DOHH2 (cell line): ENCODE data around the gene ATP4B.
"Not testable (repeated sequence)": the region's sequence is repeated elsewhere in the genome, so short reads cannot be mapped to it uniquely, and the experiment has no call there.

ENCODE experiments used
- H3F3A ChIP-seq: fragments of 200-600 bp; sonication (generic), shearing (Covaris generic); 2 replicates; pipeline ENCODE4 v1.6.0; 2016; ENCODE audit warnings: antibody characterized with exemption, mild to moderate bottlenecking; ENCODE audit not compliant: control insufficient read depth, insufficient read depth
- H3K27ac ChIP-seq: fragments of 200-600 bp; sonication (generic); 2 replicates; pipeline ENCODE4 v1.5.1; 2014; ENCODE audit warnings: low read depth, mild to moderate bottlenecking, low read length, moderate library complexity
- H3K27me3 ChIP-seq: fragments of 200-600 bp; sonication (generic); 2 replicates; pipeline ENCODE4 v1.6.1; 2014; ENCODE audit warnings: mild to moderate bottlenecking, low read length, mixed read lengths; ENCODE audit not compliant: control insufficient read depth
- H3K36me3 ChIP-seq: fragments of 200-600 bp; sonication (generic); 2 replicates; pipeline ENCODE4 v1.6.1; 2014; ENCODE audit warnings: mild to moderate bottlenecking, low read length, moderate library complexity, mixed read lengths; ENCODE audit not compliant: control insufficient read depth
- H3K4me1 ChIP-seq: fragments of 200-600 bp; sonication (generic); 2 replicates; pipeline ENCODE4 v1.6.1; 2014; ENCODE audit warnings: mild to moderate bottlenecking, low read length, mixed read lengths; ENCODE audit not compliant: control insufficient read depth
- H3K4me2 ChIP-seq: fragments of 200-600 bp; sonication (generic); 2 replicates; pipeline ENCODE4 v1.6.0; 2014; ENCODE audit warnings: mild to moderate bottlenecking, low read length, moderate library complexity
- H3K4me3 ChIP-seq: fragments of 200-600 bp; sonication (generic); 2 replicates; pipeline ENCODE4 v1.5.1; 2014; ENCODE audit warnings: mild to moderate bottlenecking, low read length, mixed read lengths
- H3K79me2 ChIP-seq: fragments of 200-600 bp; sonication (generic); 2 replicates; pipeline ENCODE4 v1.6.1; 2014; ENCODE audit warnings: mild to moderate bottlenecking, low read length, mixed read lengths; ENCODE audit not compliant: control insufficient read depth
- H3K9me2 ChIP-seq: fragments of 200-600 bp; sonication (generic); replicated peaks from 2 replicates; pipeline ENCODE4 v1.6.1; 2014; ENCODE audit warnings: mild to moderate bottlenecking, low read length, mixed read lengths; ENCODE audit not compliant: control insufficient read depth
- H3K9me3 ChIP-seq: fragments of 200-600 bp; sonication (generic); 2 replicates; pipeline ENCODE4 v1.6.1; 2014; ENCODE audit warnings: antibody characterized with exemption, low read length, mixed read lengths; ENCODE audit not compliant: control insufficient read depth, insufficient read depth
- H4K20me1 ChIP-seq: fragments of 200-600 bp; sonication (generic); 2 replicates; pipeline ENCODE4 v1.6.0; 2014; ENCODE audit warnings: low read depth, mild to moderate bottlenecking, antibody characterized with exemption, low read length, moderate library complexity; ENCODE audit not compliant: control insufficient read depth, insufficient read depth
- CTCF ChIP-seq: fragments of 200-600 bp; sonication (generic); IDR thresholded peaks from one replicate; pipeline ENCODE4 v1.5.1; 2014; ENCODE audit warnings: antibody characterized with exemption, mild to moderate bottlenecking, low read depth, low read length; ENCODE audit not compliant: poor library complexity, severe bottlenecking
- EZH2phosphoT487 ChIP-seq: fragments of 200-600 bp; sonication (generic); IDR thresholded peaks from 2 replicates; pipeline ENCODE4 v1.6.1; 2017; ENCODE audit warnings: borderline replicate concordance, mild to moderate bottlenecking, antibody characterized with exemption, low read length, moderate library complexity, mixed read lengths

Gene ATP4B

GRCh38 chr13:113627136-113627535 lies 30.9 kb downstream of the ATP4B start:
- Histone ChIP-seq H3K9me3 (no peaks in the 10 kb centered on the region), H3K36me3 (peaks cover 95% of the 10 kb centered on the region), H3F3A (no peaks in the 10 kb centered on the region), H3K27ac (no peak overlapping the region), H3K79me2 (peaks cover 91% of the 10 kb centered on the region), H4K20me1 (peaks cover 21% of the 10 kb centered on the region; the same call in 1 of the 2 replicates), H3K4me1 (no peaks in the 10 kb centered on the region), H3K9me2 (no peaks in the 10 kb centered on the region), H3K27me3 (no peaks in the 10 kb centered on the region), H3K4me2 (no peak overlapping the region), H3K4me3 (no peak overlapping the region)
- no peak for TF ChIP-seq EZH2phosphoT487
- no peak for TF ChIP-seq CTCF

GRCh38 chr13:113625965-113626721 lies 31.9 kb downstream of the ATP4B start:
- no peak overlapping the region for H3K4me2 ChIP-seq
- no peaks in the 10 kb centered on the region for H3K4me1 ChIP-seq
- H4K20me1 ChIP-seq = peaks cover 21% of the 10 kb centered on the region; the same call in 1 of the 2 replicates
- H3K79me2 ChIP-seq = peaks cover 97% of the 10 kb centered on the region
- no peaks in the 10 kb centered on the region for H3K9me3 ChIP-seq
- no peaks in the 10 kb centered on the region for H3K27me3 ChIP-seq
- TF ChIP-seq EZH2phosphoT487 (no peak), CTCF (no peak)
- no peaks in the 10 kb centered on the region for H3F3A ChIP-seq
- H3K4me3 ChIP-seq = no peak overlapping the region
- no peaks in the 10 kb centered on the region for H3K9me2 ChIP-seq
- peaks cover 86% of the 10 kb centered on the region for H3K36me3 ChIP-seq
- H3K27ac ChIP-seq = no peak overlapping the region

GRCh38 chr13:113624640-113625304 lies 33.2 kb downstream of the ATP4B start:
- H3K79me2 ChIP-seq = peaks cover 99% of the 10 kb centered on the region

GRCh38 chr13:113624235-113624587 lies 33.8 kb downstream of the ATP4B start:
- Histone ChIP-seq H3F3A (no peaks in the 10 kb centered on the region), H3K4me1 (no peaks in the 10 kb centered on the region), H3K27ac (no peak overlapping the region), H3K79me2 (peaks cover 98% of the 10 kb centered on the region), H3K4me3 (no peak overlapping the region), H4K20me1 (peaks cover 21% of the 10 kb centered on the region; the same call in 1 of the 2 replicates), H3K9me2 (no peaks in the 10 kb centered on the region), H3K27me3 (no peaks in the 10 kb centered on the region), H3K9me3 (no peaks in the 10 kb centered on the region), H3K4me2 (no peak overlapping the region), H3K36me3 (peaks cover 88% of the 10 kb centered on the region)
- no peak for TF ChIP-seq EZH2phosphoT487
- no peak for TF ChIP-seq CTCF

More at GRCh38 chr13:113624640-113625304, 33.2 kb downstream of the ATP4B start:
- not testable (repeated sequence) for H3F3A ChIP-seq, H3K4me1 ChIP-seq, H3K9me2 ChIP-seq, H3K4me3 ChIP-seq, H3K9me3 ChIP-seq, H3K4me2 ChIP-seq, H3K27me3 ChIP-seq, H3K27ac ChIP-seq
- H3K36me3 ChIP-seq = peaks cover 89% of the 10 kb centered on the region
- H4K20me1 ChIP-seq = peaks cover 21% of the 10 kb centered on the region; the same call in 1 of the 2 replicates
